Suprapubic skin (tissue), 4 donors: Measurements from ENCODE around the gene C2CD3.

Source experiments
- EP300 ChIP-seq: sonication (generic); formaldehyde crosslinking; IDR thresholded peaks from one replicate; pipeline ENCODE4 v1.6.1; 2017; ENCODE audit warnings: antibody characterized with exemption
- POLR2A ChIP-seq, 2 donors: fragments of 450-650 bp; IDR thresholded peaks; one replicate each; pipeline ENCODE4 v1.6.1; 2017; ENCODE audit warnings: antibody characterized with exemption in 2 of 2, mild to moderate bottlenecking in 2 of 2, moderate library complexity in 2 of 2
- POLR2AphosphoS5 ChIP-seq, 3 donors: sonication (generic); formaldehyde crosslinking; IDR thresholded peaks; one replicate each; pipeline ENCODE4 v1.6.1; 2017; ENCODE audit warnings: antibody characterized with exemption in 3 of 3
- TF ChIP-seq, protein P1 (sequence below), 2 donors: fragments of 200-600 bp in 1 of 2; fragments of 450-650 bp in 1 of 2; sonication (generic) in 1 of 2; IDR thresholded peaks; one replicate each; pipeline ENCODE4 v1.5.1; 2016 to 2019; ENCODE audit warnings: antibody characterized with exemption in 2 of 2, mild to moderate bottlenecking in 1 of 2, moderate library complexity in 1 of 2

DNA sequence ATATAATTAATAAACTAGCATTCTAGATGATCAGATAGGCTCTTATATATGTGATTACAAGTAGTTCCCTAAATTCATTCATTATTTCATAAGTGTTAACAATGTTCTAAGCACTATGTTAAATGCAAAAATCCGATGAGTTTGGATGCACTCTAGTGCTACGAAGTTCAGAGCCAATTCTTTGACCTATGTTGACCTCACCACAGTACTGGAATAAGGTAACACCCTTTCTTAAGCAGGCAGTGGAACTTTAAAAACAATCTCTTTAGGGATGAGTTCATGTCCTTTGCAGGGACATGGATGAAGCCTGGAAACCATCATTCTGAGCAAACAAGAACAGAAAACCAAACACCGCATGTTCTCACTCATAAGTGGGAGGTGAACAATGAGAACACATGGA is 93.6 kb downstream of the C2CD3 start:
- TF ChIP-seq POLR2A (IDR thresholded peaks at IDR 0.05) (no peak), EP300 (no peak), POLR2AphosphoS5 (IDR thresholded peaks at IDR 0.05) (no peak)
- TF ChIP-seq, protein P1, sequence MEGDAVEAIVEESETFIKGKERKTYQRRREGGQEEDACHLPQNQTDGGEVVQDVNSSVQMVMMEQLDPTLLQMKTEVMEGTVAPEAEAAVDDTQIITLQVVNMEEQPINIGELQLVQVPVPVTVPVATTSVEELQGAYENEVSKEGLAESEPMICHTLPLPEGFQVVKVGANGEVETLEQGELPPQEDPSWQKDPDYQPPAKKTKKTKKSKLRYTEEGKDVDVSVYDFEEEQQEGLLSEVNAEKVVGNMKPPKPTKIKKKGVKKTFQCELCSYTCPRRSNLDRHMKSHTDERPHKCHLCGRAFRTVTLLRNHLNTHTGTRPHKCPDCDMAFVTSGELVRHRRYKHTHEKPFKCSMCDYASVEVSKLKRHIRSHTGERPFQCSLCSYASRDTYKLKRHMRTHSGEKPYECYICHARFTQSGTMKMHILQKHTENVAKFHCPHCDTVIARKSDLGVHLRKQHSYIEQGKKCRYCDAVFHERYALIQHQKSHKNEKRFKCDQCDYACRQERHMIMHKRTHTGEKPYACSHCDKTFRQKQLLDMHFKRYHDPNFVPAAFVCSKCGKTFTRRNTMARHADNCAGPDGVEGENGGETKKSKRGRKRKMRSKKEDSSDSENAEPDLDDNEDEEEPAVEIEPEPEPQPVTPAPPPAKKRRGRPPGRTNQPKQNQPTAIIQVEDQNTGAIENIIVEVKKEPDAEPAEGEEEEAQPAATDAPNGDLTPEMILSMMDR (IDR thresholded peaks at IDR 0.05), result no peak
